HepG2 (cell line): Measurements from ENCODE around the gene POLR1G. TPM values are rescaled to one million over a fixed set of nuclear protein-coding genes. Genes with fewer than 3 reads are reported as not detected.

ENCODE experiments used
- ATAC-seq: fragments of 200-7000 bp; cut with Tn5 transposase; 3 replicates; pipeline ENCODE4 v1.9.1; 2020; ENCODE audit warnings: mild to moderate bottlenecking, moderate library complexity
- BruUV-seq: library from RNA; stranded (reverse); fragments of 400-500 nt; replicated peaks from 2 replicates; lab custom pipeline; 2021; lab: Mats Ljungman, UMichigan
- CTCF ChIA-PET: fragments of 300-600 bp; formaldehyde crosslinking; extraction: SDS; loops from one replicate; lab custom pipeline; 2021; ENCODE audit warnings: low total read pairs, inconsistent platforms, low intra/inter-chr PET ratio; lab: Yijun Ruan, JAX
- POLR2A ChIA-PET: fragments of 350-600 bp; sonication (Branson Sonifier 250); formaldehyde crosslinking; loops from one replicate; lab custom pipeline; 2020; ENCODE audit warnings: antibody characterized with exemption, inconsistent platforms; lab: Yijun Ruan, JAX
- DNase-seq: peaks from one replicate; pipeline ENCODE4 v3.0.0-alpha.2; 2015; ENCODE audit warnings: low spot score
- FAIRE-seq: peaks from 3 replicates; lab custom pipeline; 2011; peaks lifted over from hg19 to GRCh38; lab: Jason Lieb, UNC
- H2AFZ ChIP-seq: one replicate; pipeline ENCODE4 v1.6.1; 2011; ENCODE audit warnings: low read length, inconsistent platforms
- H3K27ac ChIP-seq: fragments of 300-600 bp; 3 replicates; pipeline ENCODE4 v1.8.0; 2011; ENCODE audit warnings: mixed run types, mild to moderate bottlenecking, mixed read lengths, low read length, inconsistent platforms; ENCODE audit not compliant: insufficient read depth; ENCODE audit errors: extremely low read length
- H3K27me3 ChIP-seq, 2 experiments: fragments of 200-600 bp in 1 of 2; 2 replicates in 1 of 2; 3 replicates in 1 of 2; pipeline versions ENCODE4 v1.6.0 to v1.8.0; 2011; ENCODE audit warnings: low read length in 2 of 2, mild to moderate bottlenecking in 2 of 2, moderate library complexity in 2 of 2, inconsistent platforms in 1 of 2; ENCODE audit not compliant: insufficient read depth in 2 of 2, control insufficient read depth in 1 of 2
- H3K36me3 ChIP-seq, 2 experiments: fragments of 200-600 bp in 1 of 2; replicated peaks in 1 of 2; 2 replicates in 1 of 2; 3 replicates in 1 of 2; pipeline versions ENCODE4 v1.5.1 to v1.8.0; 2011; ENCODE audit warnings: low read length in 2 of 2, inconsistent platforms in 1 of 2; ENCODE audit not compliant: insufficient read depth in 2 of 2, control insufficient read depth in 1 of 2
- H3K4me1 ChIP-seq: 2 replicates; pipeline ENCODE4 v1.5.1; 2012; ENCODE audit warnings: low read length, inconsistent platforms; ENCODE audit not compliant: insufficient read depth
- H3K4me2 ChIP-seq: 2 replicates; pipeline ENCODE4 v1.6.0; 2011; ENCODE audit warnings: low read depth, low read length, inconsistent platforms
- H3K4me3 ChIP-seq, 3 experiments: fragments of 200-600 bp in 1 of 3; sonication (generic), shearing (Covaris generic) in 1 of 3; replicated peaks in 1 of 3; 2 replicates each; pipeline ENCODE4 v1.5.1; 2011 to 2016; ENCODE audit warnings: low read length in 3 of 3, inconsistent platforms in 2 of 3, low read depth in 2 of 3, mild to moderate bottlenecking in 2 of 3, control low read depth in 1 of 3, mixed read lengths in 1 of 3; ENCODE audit not compliant: insufficient read depth in 1 of 3
- H3K79me2 ChIP-seq: one replicate; pipeline ENCODE4 v1.6.1; 2011; ENCODE audit warnings: low read length, inconsistent platforms; ENCODE audit not compliant: insufficient read depth
- H3K9ac ChIP-seq: 2 replicates; pipeline ENCODE4 v1.6.0; 2011; ENCODE audit warnings: mild to moderate bottlenecking, low read depth, low read length, inconsistent platforms; ENCODE audit not compliant: insufficient read depth
- H3K9me3 ChIP-seq: 2 replicates; pipeline ENCODE4 v1.5.1; 2012; ENCODE audit warnings: mild to moderate bottlenecking, low read length
- H4K20me1 ChIP-seq: 2 replicates; pipeline ENCODE4 v1.6.0; 2011; ENCODE audit warnings: inconsistent platforms, mild to moderate bottlenecking, low read length, moderate library complexity; ENCODE audit not compliant: insufficient read depth
- CCDC6 ChIP-seq: sonication (generic); formaldehyde crosslinking; IDR thresholded peaks from 2 replicates; pipeline ENCODE4 v1.8.1; 2022; ENCODE audit warnings: mild to moderate bottlenecking, missing genetic modification reagents, moderate library complexity
- LCORL ChIP-seq, 2 experiments: fragments of 450-650 bp in 1 of 2; sonication (generic) in 1 of 2; formaldehyde crosslinking in 1 of 2; IDR thresholded peaks; 2 replicates each; pipeline versions ENCODE4 v1.5.0 to v1.6.1; 2017 to 2020; ENCODE audit warnings: antibody characterized with exemption in 1 of 2, missing genetic modification reagents in 1 of 2
- NFE2 ChIP-seq: sonication (generic); formaldehyde crosslinking; IDR thresholded peaks from 2 replicates; pipeline ENCODE4 v1.4.0; 2020; ENCODE audit warnings: missing genetic modification reagents
- PCBP2 ChIP-seq: fragments of 200-400 bp; formaldehyde crosslinking; optimal IDR thresholded peaks from 2 replicates; pipeline ENCODE3; 2018; ENCODE audit warnings: low read length, low read depth; ENCODE audit not compliant: poor library complexity, severe bottlenecking
- PLSCR1 ChIP-seq: sonication (generic); formaldehyde crosslinking; IDR thresholded peaks from 2 replicates; pipeline ENCODE4 v1.5.0; 2020; ENCODE audit warnings: missing genetic modification reagents, mild to moderate bottlenecking, borderline replicate concordance
- REL ChIP-seq: sonication (generic); formaldehyde crosslinking; conservative IDR thresholded peaks from 2 replicates; pipeline ENCODE4 v1.8.0; 2022; ENCODE audit warnings: mild to moderate bottlenecking, missing genetic modification reagents, moderate library complexity
- RNF219 ChIP-seq: sonication (generic); formaldehyde crosslinking; IDR thresholded peaks from 2 replicates; pipeline ENCODE4 v1.5.0; 2020; ENCODE audit warnings: mild to moderate bottlenecking, missing genetic modification reagents
- TBP ChIP-seq: sonication (generic); formaldehyde crosslinking; IDR thresholded peaks from 2 replicates; pipeline ENCODE4 v1.5.0; 2020; ENCODE audit warnings: missing genetic modification reagents
- ZFP90 ChIP-seq: sonication (generic); formaldehyde crosslinking; IDR thresholded peaks from 2 replicates; pipeline ENCODE4 v1.8.0; 2022; ENCODE audit warnings: missing genetic modification reagents, mild to moderate bottlenecking, inconsistent platforms, borderline replicate concordance
- ZNF264 ChIP-seq: sonication (generic); formaldehyde crosslinking; IDR thresholded peaks from 2 replicates; pipeline ENCODE4 v1.4.0; 2020; ENCODE audit warnings: missing genetic modification reagents
- ZNF280D ChIP-seq: sonication (generic); formaldehyde crosslinking; IDR thresholded peaks from 2 replicates; pipeline ENCODE4 v1.5.1; 2020; ENCODE audit warnings: mild to moderate bottlenecking, missing genetic modification reagents
- ZNF567 ChIP-seq: sonication (generic); formaldehyde crosslinking; IDR thresholded peaks from 2 replicates; pipeline ENCODE4 v1.8.1; 2023; ENCODE audit warnings: mild to moderate bottlenecking, missing genetic modification reagents, borderline replicate concordance
- ZNF569 ChIP-seq: sonication (generic); formaldehyde crosslinking; IDR thresholded peaks from 2 replicates; pipeline ENCODE4 v1.5.0; 2020; ENCODE audit warnings: mild to moderate bottlenecking, missing genetic modification reagents, moderate library complexity, borderline replicate concordance
- ZNF605 ChIP-seq: sonication (generic); formaldehyde crosslinking; IDR thresholded peaks from 2 replicates; pipeline ENCODE4 v1.8.0; 2022; ENCODE audit warnings: mild to moderate bottlenecking, missing genetic modification reagents
- ZNF747 ChIP-seq: sonication (generic); formaldehyde crosslinking; IDR thresholded peaks from 2 replicates; pipeline ENCODE4 v1.8.1; 2023; ENCODE audit warnings: missing genetic modification reagents, mild to moderate bottlenecking, borderline replicate concordance
- ZNF891 ChIP-seq: sonication (generic); formaldehyde crosslinking; IDR thresholded peaks from 2 replicates; pipeline ENCODE4 v1.5.0; 2020; ENCODE audit warnings: mild to moderate bottlenecking, missing genetic modification reagents
- ZSCAN9 ChIP-seq: IDR thresholded peaks from 2 replicates; pipeline ENCODE4 v1.6.1; 2016; ENCODE audit warnings: borderline replicate concordance
- WGBS: methylation state at CpG from one replicate; pipeline ENCODE4 v1.1.6; 2017; ENCODE audit warnings: low lambda C conversion rate; 5-methylcytosine and 5-hydroxymethylcytosine counted together
- in situ Hi-C: cut with HindIII; loops from 2 replicates; pipeline ENCODE4 v1.10.0; 2017; ENCODE audit warnings: low pct_unique_long_range_greater_than_20kb; ENCODE audit not compliant: extremely low pct_ligation_motif_present
- intact Hi-C: fragments of 100-400 bp; cut with micrococcal nuclease; formaldehyde crosslinking; loops from one replicate; pipeline ENCODE4 v1.10.0; 2022; ENCODE audit not compliant: unreplicated experiment
- polyA plus RNA-seq, 8 experiments: library from polyadenylated mRNA; depleted of rRNA in 3 of 8; stranded (reverse) in 7 of 8; unstranded in 1 of 8; fragments of >200 nt; fragmentation: Illumina TruSeq in 4 of 8; extraction: Trizol in 4 of 8; gene quantifications; 2 replicates each; pipeline versions ENCODE4 v1.2.1 to v1.2.3, GENCODE V29; 2011 to 2016; ENCODE audit warnings: low read depth in 4 of 8, missing spikeins in 1 of 8, mixed read lengths in 1 of 8; ENCODE audit not compliant: insufficient read depth in 1 of 8
- total RNA-seq, 5 experiments: library from RNA; depleted of rRNA; stranded (reverse); fragments of >200 nt; fragmentation: Illumina TruSeq; extraction: Trizol; gene quantifications; 2 replicates each; pipeline ENCODE4 v1.2.3, GENCODE V29; 2016; ENCODE audit warnings: low read depth in 1 of 5

POLR1G gene
- total and polyA plus RNA-seq, 2 of the 13 experiments (the other 11 are each of a cell fraction or from before 2014, with no cell fraction given) = 3.5 to 20.8 TPM

- TF ChIP-seq RNF219 (no peak), ZNF567 (CRISPR knock-in tag) (no peak), TBP (CRISPR knock-in tag) (no peak), REL (CRISPR knock-in tag) (no peak; the same call in 1 of the 2 replicates), ZFP90 (CRISPR knock-in tag) (no peak), ZSCAN9 (CRISPR knock-in tag) (no peak), ZNF569 (CRISPR knock-in tag) (no peak), ZNF747 (no peak), ZNF264 (CRISPR knock-in tag) (no peak), ZNF605 (CRISPR knock-in tag) (no peak)
Measured at GRCh38 chr19:45439569-45440258, 33.3 kb downstream of the POLR1G start (continued).

- Histone ChIP-seq H3K36me3 (no peaks in the 10 kb centered on the region), H4K20me1 (no peaks in the 10 kb centered on the region), H3K27me3 (no peaks in the 10 kb centered on the region), H3K27ac (no peak overlapping the region), H3K9ac (peak overlapping the region; percentile 77), H3K4me1 (peaks cover 58% of the 10 kb centered on the region), H3K4me2 (peak overlapping the region; percentile 96), H3K4me3 (peak overlapping the region; percentile 68 to 84 (median 77)), H3K9me3 (no peaks in the 10 kb centered on the region), H2AFZ (no peak overlapping the region), H3K79me2 (no peaks in the 10 kb centered on the region)
- BruUV-seq = no TSS peak
- intact Hi-C loops (no loop called here), in situ Hi-C loops (loop anchor here (5.0 kb wide), 1 partner anchor 37 kb away; no protein-coding TSS in a partner anchor)
- ChIA-PET CTCF (interaction anchor here (1.3 to 4.4 kb wide), 5 partner anchors 12 to 45 kb away, joined by 5 to 117 read pairs (median 7); no protein-coding TSS in a partner anchor), POLR2A (interaction anchor here (1.1 to 2.9 kb wide), 6 partner anchors 9 to 45 kb away, joined by 5 to 40 read pairs (median 10); partner anchors contain the start of gene FOSB)
- DNase-seq (no peak), FAIRE-seq (no peak), ATAC-seq (peak; percentile 2; the same call in 2 of the 3 replicates)
- WGBS = 1% methylated on average over 7 of the region's 9 CpGs
- TF ChIP-seq LCORL (IDR thresholded peaks at IDR 0.05) = no peak
- 0 out of 2 replicates have a peak, but pooled peaks have one; percentile 1 for TF ChIP-seq LCORL (CRISPR knock-in tag; IDR thresholded peaks at IDR 0.05)
- TF ChIP-seq ZNF280D (CRISPR knock-in tag) = no peak
- peak; percentile 6; the same call in 1 of the 2 replicates for TF ChIP-seq CCDC6 (CRISPR knock-in tag)
- 0 out of 2 replicates have a peak, but pooled peaks have one; percentile 15 for TF ChIP-seq ZNF891 (CRISPR knock-in tag)
- TF ChIP-seq PCBP2 = peak; percentile 48
- no peak for TF ChIP-seq PLSCR1
- TF ChIP-seq NFE2 (CRISPR knock-in tag) = no peak
Measured at GRCh38 chr19:45440259-45440638, 33.8 kb downstream of the POLR1G start.
